ENCODE results near the gene MS4A4E.

The MS4A4E gene

GRCh38 chr11:60150279-60150678 lies 92.7 kb downstream of the MS4A4E start:
- Histone ChIP-seq H3K4me3 (ENCODE audit: low read length) (no peak overlapping the region), H3K27ac (ENCODE audit: low read depth, low read length) (no peak overlapping the region), H3K4me2 (ENCODE audit: low read length) (no peak overlapping the region), H3K9me2 (replicated peaks; ENCODE audit: control insufficient read depth, low read length) (no peaks in the 10 kb centered on the region), H4K20me1 (ENCODE audit: control insufficient read depth, insufficient read depth, low read depth, low read length) (no peaks in the 10 kb centered on the region), H3K79me2 (ENCODE audit: control insufficient read depth, low read length) (no peaks in the 10 kb centered on the region), H3K4me1 (ENCODE audit: control insufficient read depth, low read length) (no peaks in the 10 kb centered on the region), H3F3A (ENCODE audit: control insufficient read depth, insufficient read depth) (no peaks in the 10 kb centered on the region), H3K27me3 (ENCODE audit: control insufficient read depth, low read length) (no peaks in the 10 kb centered on the region), H3K36me3 (ENCODE audit: control insufficient read depth, low read length) (no peaks in the 10 kb centered on the region), H3K9me3 (ENCODE audit: control insufficient read depth, insufficient read depth, low read length) (no peaks in the 10 kb centered on the region)
- no peak for TF ChIP-seq CTCF (IDR thresholded peaks at IDR 0.05; ENCODE audit: low read depth, low read length, poor library complexity, severe bottlenecking)
- TF ChIP-seq EZH2phosphoT487 (IDR thresholded peaks at IDR 0.05; ENCODE audit: borderline replicate concordance, low read length): no peak

Data from DOHH2 (cell line).